SJSA1 (cell line): ENCODE data around the gene KLHL40. TPM values are rescaled to one million over a fixed set of nuclear protein-coding genes. Genes with fewer than 3 reads are reported as not detected.
"Not testable (repeated sequence)": the region's sequence is repeated elsewhere in the genome, so short reads cannot be mapped to it uniquely, and the experiment has no call there.

Source experiments
- DNase-seq, 2 experiments: peaks; one replicate each; pipeline ENCODE4 v3.0.0-alpha.2; 2015 to 2020; ENCODE audit warnings: low spot score in 2 of 2, low read depth in 1 of 2
- H3K27ac ChIP-seq: fragments of 250-450 bp; sonication (Bioruptor Pico); 2 replicates; pipeline ENCODE4 v1.5.1; 2020; ENCODE audit warnings: mild to moderate bottlenecking, moderate library complexity
- H3K27me3 ChIP-seq: fragments of 250-450 bp; sonication (Bioruptor Pico); replicated peaks from 2 replicates; pipeline ENCODE4 v1.5.1; 2020; ENCODE audit warnings: mild to moderate bottlenecking, moderate library complexity
- H3K36me3 ChIP-seq: fragments of 250-450 bp; sonication (Bioruptor Pico); 2 replicates; pipeline ENCODE4 v1.5.1; 2020; ENCODE audit warnings: mild to moderate bottlenecking
- H3K4me1 ChIP-seq: fragments of 250-450 bp; sonication (Bioruptor Pico); replicated peaks from 2 replicates; pipeline ENCODE4 v1.6.1; 2021; ENCODE audit warnings: mild to moderate bottlenecking
- H3K4me3 ChIP-seq: fragments of 250-450 bp; sonication (Bioruptor Pico); 2 replicates; pipeline ENCODE4 v1.5.1; 2020; ENCODE audit warnings: mild to moderate bottlenecking
- H3K9me3 ChIP-seq: fragments of 250-450 bp; sonication (Bioruptor Pico); replicated peaks from 2 replicates; pipeline ENCODE4 v1.5.1; 2020; ENCODE audit warnings: mild to moderate bottlenecking
- total RNA-seq: library from RNA; depleted of rRNA; stranded (reverse); fragments of >200 nt; shearing (Covaris generic); gene quantifications from 2 replicates; pipeline ENCODE4 v1.2.3, GENCODE V29; 2014

KLHL40 gene
- total RNA-seq, 1 experiment from 2014 or later: not detected

DNA sequence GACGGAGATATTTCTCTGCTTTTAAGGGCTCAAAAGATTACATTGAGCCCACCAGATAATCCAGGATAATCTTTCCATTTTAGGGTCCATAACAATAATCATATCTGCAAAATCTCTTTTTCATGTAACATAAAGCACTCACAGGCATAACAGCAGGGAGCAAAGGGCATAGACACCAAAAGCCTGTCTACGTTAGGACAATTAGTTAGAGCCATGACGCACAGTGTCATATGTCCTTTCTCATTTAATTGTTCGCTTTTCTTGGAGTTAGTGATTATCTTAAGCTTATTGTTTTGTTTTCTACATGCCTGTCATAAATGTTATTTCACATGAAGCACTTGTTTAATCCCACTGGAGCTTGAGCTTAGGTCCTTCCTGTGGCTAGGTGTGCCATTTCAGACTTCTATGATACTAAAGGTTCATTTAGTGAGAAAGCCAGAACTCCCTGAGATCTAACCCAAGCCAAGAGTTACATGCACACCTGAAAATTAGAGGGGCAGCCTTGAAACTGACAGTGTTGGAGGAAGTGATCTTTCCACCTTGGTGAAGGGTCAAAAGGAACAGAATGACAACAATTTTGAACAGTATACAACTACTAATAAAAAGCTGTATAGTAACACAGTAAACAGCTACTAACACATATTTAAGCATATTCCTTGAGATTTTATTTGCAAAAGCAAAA is 29.0 kb downstream of the KLHL40 start:
- no peak for DNase-seq
- Histone ChIP-seq H3K9me3 (no peaks in the 10 kb centered on the region), H3K27ac (no peak overlapping the region), H3K4me1 (no peaks in the 10 kb centered on the region), H3K36me3 (no peaks in the 10 kb centered on the region), H3K27me3 (no peaks in the 10 kb centered on the region; the same call in 1 of the 2 replicates), H3K4me3 (no peak overlapping the region)

DNA sequence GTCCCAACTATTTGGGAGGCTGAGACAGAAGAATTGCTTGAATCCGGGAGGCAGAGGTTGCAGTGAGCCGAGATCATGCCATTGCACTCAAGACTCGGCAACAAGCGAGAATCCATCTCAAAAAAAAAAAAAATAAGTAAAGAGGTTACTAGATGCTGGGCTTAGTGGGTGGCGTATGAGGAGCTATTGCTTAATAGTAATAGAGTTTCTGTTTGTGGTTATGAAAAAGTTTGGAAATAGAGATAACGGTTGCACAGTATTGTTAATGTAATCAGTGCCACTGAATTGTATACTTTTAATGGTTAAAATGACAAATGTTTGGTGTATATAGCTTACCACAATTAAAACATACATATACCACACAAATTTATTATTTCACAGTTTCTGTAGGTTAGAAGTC is 32.0 kb downstream of the KLHL40 start:
- no peaks in the 10 kb centered on the region for H3K4me1 ChIP-seq
- DNase-seq: no peak

DNA sequence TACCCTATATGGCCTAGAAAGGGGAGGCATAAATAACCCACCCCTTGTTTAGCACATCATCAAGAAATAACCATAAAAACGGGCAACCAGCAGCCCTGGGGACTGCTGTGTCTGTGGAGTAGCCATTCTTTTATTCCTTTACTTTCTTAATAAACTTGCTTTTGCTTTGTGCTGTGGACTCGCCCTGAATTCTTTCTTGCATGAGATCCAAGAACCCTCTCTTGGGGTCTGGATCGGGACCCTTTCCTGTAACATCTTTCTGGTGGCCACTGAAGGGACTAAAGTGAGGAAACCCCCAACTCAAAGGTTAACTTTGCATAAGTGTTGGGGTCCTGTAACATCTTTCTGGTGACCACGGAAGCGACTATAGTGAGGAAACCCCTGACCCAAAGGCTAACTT is 33.0 kb downstream of the KLHL40 start:
- H3K9me3 ChIP-seq: no peaks in the 10 kb centered on the region
- H3K27ac ChIP-seq: no peak overlapping the region
- H3K4me1 ChIP-seq: no peaks in the 10 kb centered on the region
- no peaks in the 10 kb centered on the region; the same call in 1 of the 2 replicates for H3K27me3 ChIP-seq
- no peak for DNase-seq
- no peaks in the 10 kb centered on the region for H3K36me3 ChIP-seq
- no peak overlapping the region for H3K4me3 ChIP-seq

More for the DNA sequence above, 32.0 kb downstream of the KLHL40 start:
- H3K27me3 ChIP-seq: no peaks in the 10 kb centered on the region; the same call in 1 of the 2 replicates
- no peak overlapping the region for H3K27ac ChIP-seq
- H3K9me3 ChIP-seq: no peaks in the 10 kb centered on the region
- H3K4me3 ChIP-seq: no peak overlapping the region
- no peaks in the 10 kb centered on the region for H3K36me3 ChIP-seq

DNA sequence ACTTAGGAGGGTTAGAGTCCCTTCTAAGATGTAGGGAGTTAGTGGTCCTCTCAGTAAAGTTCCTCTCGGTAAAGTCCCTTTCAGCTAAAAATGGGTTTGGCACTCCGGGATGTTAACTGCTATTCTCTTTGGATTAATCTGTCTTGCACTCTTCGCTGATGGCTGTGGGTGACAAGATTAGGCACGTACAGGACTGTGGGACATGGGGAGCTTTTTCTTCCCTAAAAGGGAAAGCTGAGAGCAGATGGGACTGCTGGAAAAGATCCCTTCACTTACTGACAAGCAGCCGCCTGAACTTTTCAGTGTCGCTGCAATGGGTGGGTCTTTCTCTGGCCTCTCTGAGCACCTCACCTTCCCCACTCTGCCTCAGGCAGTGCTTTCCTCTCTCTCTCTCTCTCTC is 33.7 kb downstream of the KLHL40 start:
- H3K27me3 ChIP-seq: no peaks in the 10 kb centered on the region; the same call in 1 of the 2 replicates
- H3K4me3 ChIP-seq: no peak overlapping the region
- H3K9me3 ChIP-seq: no peaks in the 10 kb centered on the region
- DNase-seq: no peak
- no peaks in the 10 kb centered on the region for H3K36me3 ChIP-seq
- no peaks in the 10 kb centered on the region for H3K4me1 ChIP-seq
- H3K27ac ChIP-seq: no peak overlapping the region

DNA sequence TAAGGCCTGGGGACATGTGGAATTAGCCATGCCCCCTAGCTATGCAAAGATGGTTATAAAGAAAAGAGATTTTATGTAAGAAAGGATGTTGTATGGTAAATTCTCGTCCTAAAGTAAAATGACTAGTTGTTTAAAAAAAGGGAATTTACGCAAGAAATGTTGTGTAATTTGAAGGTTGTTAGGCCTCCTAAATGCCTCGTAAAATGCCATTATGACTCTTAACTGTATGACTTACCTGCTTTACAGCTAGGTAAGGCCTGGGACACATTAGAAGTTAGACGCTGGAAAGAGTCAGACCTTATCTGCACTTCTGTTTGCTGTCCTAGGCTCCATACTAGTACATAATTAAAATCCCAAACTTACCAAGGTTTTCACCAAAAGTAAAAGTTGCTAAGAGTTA is 34.8 kb downstream of the KLHL40 start:
- Histone ChIP-seq H3K4me1 (no peaks in the 10 kb centered on the region), H3K27me3 (no peaks in the 10 kb centered on the region; the same call in 1 of the 2 replicates), H3K36me3 (no peaks in the 10 kb centered on the region), H3K27ac (no peak overlapping the region), H3K9me3 (no peaks in the 10 kb centered on the region), H3K4me3 (no peak overlapping the region)
- DNase-seq: no peak

DNA sequence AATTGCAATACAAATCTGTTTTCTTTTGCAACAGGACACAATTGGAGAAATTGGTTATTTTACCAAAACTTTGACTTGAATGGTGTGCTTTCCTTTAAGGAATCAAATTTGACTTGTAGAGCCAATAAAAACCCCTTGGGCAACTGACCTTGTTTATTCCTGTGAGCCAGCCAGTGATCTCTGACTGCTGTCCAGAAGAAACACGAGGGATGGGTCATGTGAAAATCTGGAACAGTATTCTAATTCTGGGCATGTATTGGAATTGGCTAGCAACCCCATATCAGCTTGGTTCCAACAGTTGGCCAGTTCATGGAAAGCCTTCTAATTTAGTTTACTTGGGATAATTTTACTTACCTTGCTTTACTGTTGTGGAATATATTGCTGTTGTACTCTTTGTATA is 36.4 kb downstream of the KLHL40 start:
- H3K4me1 ChIP-seq: no peaks in the 10 kb centered on the region
- no peaks in the 10 kb centered on the region for H3K36me3 ChIP-seq
- DNase-seq: no peak
- no peak overlapping the region for H3K4me3 ChIP-seq
- no peaks in the 10 kb centered on the region; the same call in 1 of the 2 replicates for H3K27me3 ChIP-seq
- no peak overlapping the region for H3K27ac ChIP-seq
- H3K9me3 ChIP-seq: no peaks in the 10 kb centered on the region

DNA sequence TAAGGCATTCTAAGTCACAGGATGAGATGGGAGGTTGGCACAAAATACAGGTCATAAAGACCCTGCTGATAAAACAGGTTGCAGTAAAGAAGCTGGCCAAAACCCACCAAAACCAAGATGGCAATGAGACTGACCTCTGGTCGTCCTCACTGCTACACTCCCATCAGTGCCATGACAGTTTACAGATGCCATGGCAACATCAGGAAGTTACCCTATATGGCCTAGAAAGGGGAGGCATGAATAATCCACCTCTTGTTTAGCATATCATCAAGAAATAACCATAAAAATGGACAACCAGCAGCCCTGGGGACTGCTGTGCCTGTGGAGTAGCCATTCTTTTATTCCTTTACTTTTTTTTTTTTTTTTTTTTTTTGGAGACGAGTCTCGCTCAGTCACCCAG is 37.1 kb downstream of the KLHL40 start:
- H3K27me3 ChIP-seq, DNase-seq, H3K9me3 ChIP-seq, H3K4me1 ChIP-seq, H3K27ac ChIP-seq, H3K36me3 ChIP-seq, H3K4me3 ChIP-seq: not testable (repeated sequence)

DNA sequence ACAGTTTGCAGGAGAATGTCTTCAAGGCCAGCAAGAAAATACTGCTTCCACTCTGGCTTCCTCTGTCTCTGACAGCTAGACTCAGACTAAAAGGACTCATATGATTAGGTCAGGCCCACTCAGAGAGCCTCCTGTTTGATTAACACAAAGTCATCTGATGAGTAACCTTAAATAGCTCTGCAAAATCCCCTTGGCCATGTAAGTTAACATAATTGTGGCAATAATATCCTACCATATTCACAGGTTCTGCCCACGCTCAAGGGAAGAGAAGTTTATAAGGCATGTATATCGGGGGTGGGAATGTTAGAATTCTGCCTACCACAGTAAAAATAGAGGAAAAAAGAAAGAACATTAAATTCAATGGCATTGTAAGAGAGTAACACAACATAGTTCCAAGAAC is 37.9 kb downstream of the KLHL40 start:
- no peaks in the 10 kb centered on the region for H3K9me3 ChIP-seq
- no peak for DNase-seq
- no peaks in the 10 kb centered on the region; the same call in 1 of the 2 replicates for H3K27me3 ChIP-seq
- H3K36me3 ChIP-seq: no peaks in the 10 kb centered on the region
- H3K27ac ChIP-seq: no peak overlapping the region
- H3K4me1 ChIP-seq: no peaks in the 10 kb centered on the region
- no peak overlapping the region for H3K4me3 ChIP-seq

DNA sequence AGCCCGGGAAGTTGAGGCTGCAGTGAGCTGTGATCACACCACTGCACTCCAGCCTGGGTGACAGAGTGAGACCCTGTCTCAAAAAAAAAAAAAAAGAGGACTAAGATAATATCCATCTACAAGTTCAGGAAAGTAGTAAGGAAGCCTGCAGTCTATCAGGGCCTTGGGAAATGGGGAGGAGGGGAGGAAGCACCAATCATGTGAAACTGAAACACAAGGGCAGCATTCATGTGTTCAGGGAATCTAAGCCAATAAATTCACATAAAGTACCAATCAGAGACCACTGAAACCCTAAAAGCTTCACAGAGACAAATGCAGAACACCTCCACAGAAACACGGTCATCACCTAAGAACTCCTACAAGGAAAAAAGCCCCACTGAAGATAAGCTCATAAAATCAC is 40.1 kb downstream of the KLHL40 start:
- Histone ChIP-seq H3K4me3 (no peak overlapping the region), H3K4me1 (no peaks in the 10 kb centered on the region), H3K36me3 (no peaks in the 10 kb centered on the region), H3K27ac (no peak overlapping the region), H3K27me3 (no peaks in the 10 kb centered on the region; the same call in 1 of the 2 replicates), H3K9me3 (no peaks in the 10 kb centered on the region)
- DNase-seq: no peak

DNA sequence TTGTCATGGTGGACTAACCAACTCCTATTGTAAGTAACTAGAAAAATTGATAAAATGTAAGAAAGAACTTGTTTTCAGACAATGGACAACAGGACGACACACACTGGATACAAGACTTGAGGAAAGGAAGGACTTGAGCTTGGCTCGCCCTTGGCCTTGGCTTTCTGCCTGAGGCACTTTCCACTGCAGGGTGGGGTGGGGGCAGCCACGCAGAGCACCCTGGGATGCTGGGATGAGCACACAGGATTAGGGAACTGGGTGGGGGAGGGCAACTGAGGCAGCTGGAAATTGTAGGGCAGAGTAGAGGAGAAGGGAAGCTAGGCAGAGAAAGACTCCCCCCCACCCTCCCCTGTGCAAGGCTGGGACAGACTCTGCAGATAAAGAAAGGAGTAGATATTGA is 42.7 kb downstream of the KLHL40 start:
- H3K4me1 ChIP-seq: no peaks in the 10 kb centered on the region
- H3K27me3 ChIP-seq: no peaks in the 10 kb centered on the region
- DNase-seq: peak in 1 of 2 experiments; percentile 23
- no peak overlapping the region for H3K27ac ChIP-seq
- no peak overlapping the region for H3K4me3 ChIP-seq
- H3K9me3 ChIP-seq: no peaks in the 10 kb centered on the region
- no peaks in the 10 kb centered on the region for H3K36me3 ChIP-seq

DNA sequence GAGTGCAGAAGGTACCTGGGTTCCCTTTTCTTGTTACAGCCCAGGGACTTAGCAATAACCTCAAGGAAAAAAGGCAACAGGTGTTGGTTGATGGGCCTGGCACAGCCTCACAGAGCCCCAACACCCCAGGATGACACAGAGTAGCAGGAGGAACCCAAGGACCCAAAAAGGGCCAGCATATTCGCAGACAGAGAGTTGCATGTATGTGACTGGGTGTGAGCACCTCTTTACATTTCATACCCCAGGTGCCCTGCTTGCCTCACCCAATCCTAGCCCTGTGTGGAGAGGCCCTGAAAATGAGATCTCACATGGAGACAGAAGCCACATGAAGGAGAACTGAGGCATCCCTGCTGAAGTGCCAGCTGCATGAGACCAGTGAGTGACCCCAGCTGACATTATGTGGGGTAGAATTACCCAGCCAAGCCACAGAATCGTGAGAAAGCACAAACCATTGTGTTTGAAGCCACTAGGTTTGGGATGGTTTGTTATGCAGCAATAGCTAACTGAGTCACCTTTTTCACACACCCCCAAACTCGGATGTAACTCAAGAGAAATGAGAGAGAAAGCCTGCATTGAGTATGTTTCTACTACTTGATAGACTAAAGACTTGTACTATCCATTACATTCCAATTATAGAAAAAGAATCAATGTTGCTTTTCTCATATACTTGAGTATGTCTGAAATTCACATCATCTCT is 43.5 kb downstream of the KLHL40 start:
- Histone ChIP-seq H3K36me3 (no peaks in the 10 kb centered on the region), H3K9me3 (no peaks in the 10 kb centered on the region), H3K4me3 (no peak overlapping the region), H3K27me3 (no peaks in the 10 kb centered on the region), H3K27ac (no peak overlapping the region), H3K4me1 (no peaks in the 10 kb centered on the region)
- peak in 1 of 2 experiments; percentile 22 for DNase-seq

DNA sequence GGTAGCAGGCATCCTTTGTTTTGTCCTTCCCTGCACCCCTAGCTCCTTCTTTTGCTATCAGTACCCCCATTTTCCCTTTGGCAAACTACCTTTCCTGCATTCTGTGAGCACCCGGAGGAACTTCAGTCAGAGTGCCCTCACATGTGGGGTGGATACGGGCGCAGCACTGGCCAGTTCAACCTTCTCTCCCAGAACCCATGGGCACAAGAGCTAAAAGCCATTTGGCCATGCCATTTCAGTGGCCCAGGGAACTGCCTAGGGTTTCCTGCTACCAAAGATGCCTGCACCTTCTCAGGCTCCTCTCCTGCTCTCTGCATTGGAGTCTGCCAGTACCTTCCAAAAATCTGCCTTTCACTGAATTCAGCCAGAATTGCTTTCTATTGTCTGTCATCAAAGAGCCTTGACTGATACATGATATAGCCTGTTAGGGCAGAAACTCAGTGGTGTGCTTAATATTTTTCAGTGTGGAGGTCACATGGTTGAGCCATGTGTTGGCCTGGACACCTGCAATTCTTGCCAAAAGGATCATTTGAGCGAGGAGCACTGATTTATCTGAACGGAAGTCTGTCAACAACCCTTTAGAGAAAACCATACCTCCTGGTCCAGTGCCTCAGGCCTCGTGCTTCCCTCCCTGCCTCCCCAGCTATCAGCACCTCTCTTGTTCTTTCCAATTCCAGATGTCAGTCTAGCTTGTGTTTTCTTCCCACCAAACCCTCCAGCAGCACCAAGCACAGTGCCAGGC is 44.2 kb downstream of the KLHL40 start:
- Histone ChIP-seq H3K27me3 (no peaks in the 10 kb centered on the region), H3K4me1 (no peaks in the 10 kb centered on the region), H3K27ac (no peak overlapping the region), H3K9me3 (no peaks in the 10 kb centered on the region), H3K36me3 (no peaks in the 10 kb centered on the region), H3K4me3 (no peak overlapping the region)
- peak in 1 of 2 experiments; percentile 6 for DNase-seq

DNA sequence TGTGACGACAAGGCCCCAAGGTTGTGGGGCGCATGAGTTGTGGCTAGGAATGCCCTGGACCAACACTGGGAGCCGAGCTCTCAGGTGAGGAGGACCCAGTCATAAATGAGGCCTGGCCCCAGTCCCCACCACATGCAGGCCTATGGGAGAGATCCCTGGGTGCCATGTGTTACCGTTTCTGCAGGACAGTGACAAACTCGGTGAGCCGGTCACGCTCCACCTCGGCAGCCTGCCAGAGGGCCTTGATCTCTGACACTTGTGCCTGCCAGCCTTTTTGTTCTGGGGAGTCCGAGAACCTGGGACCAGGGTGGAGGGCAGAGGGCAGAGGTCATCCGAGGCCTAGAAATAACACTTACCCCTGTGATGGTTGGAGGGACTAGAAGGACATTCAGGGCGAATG is 45.0 kb downstream of the KLHL40 start:
- H3K27ac ChIP-seq: no peak overlapping the region
- H3K36me3 ChIP-seq: no peaks in the 10 kb centered on the region

More for the DNA sequence above, 45.0 kb downstream of the KLHL40 start:
- Histone ChIP-seq H3K4me1 (no peaks in the 10 kb centered on the region), H3K9me3 (no peaks in the 10 kb centered on the region), H3K4me3 (no peak overlapping the region), H3K27me3 (no peaks in the 10 kb centered on the region)
- peak in 1 of 2 experiments; percentile 30 for DNase-seq
